DMS114 treated with DMSO at 0.1 percent for 48 hours (cell line): ENCODE measurements around the gene LRIT2.
"Not testable (repeated sequence)": the region's sequence is repeated elsewhere in the genome, so short reads cannot be mapped to it uniquely, and the experiment has no call there.

Experiments used
- DNase-seq: peaks from one replicate; lab custom pipeline; 2025; ENCODE audit not compliant: unreplicated experiment; lab: John Stamatoyannopoulos, UW

LRIT2 gene

DNA sequence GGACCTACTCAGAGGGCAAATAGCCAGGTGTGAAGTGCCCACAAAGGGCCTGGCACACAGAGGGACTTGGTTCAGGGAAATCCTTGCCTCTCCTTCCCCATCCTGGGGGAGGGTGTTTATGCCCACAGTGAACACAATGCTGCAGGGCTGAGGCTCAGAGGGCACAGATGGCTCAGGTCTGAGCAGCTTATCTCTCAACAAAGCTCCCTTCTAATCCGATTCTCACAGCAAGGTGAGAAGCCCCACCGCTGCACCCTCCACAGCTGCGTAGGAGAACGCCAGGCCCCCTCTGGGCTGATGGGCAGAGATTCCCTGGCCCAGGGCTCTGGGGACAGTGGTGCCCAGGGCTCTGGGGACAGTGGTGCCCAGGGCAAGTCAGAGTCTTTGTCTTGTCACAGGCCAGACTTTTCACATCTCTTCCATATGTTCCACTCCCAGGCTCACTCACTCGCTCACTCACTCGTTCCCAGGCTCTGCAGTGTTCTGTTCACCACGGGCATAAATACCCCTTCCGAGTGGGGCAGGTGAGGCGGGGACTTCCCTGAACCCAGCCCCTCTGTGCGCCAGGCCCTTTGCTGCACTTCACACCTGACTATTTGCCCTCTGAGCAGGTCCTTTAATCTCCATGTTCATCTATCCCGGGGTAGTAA is 39.7 kb downstream of the LRIT2 start:
- DNase-seq = no peak

DNA sequence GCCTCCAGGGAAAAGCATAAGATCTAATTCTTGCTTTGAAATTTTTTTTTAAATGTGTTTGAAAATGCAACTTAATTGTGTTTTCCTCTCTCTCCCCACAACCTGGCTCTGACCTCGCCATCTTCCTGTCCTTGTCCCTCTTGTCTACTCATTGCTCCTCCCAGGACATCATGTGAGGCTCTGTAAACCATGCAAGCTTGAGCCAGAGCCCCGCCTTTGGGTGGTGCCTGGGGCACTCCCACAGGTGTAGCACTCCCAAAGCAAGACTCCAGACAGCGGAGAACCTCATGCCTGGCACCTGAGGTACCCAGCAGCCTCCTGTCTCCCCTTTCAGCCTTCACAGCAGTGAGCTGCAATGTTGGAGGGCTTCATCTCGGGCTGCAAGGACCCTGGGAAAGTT is 40.8 kb downstream of the LRIT2 start:
- DNase-seq = no peak

DNA sequence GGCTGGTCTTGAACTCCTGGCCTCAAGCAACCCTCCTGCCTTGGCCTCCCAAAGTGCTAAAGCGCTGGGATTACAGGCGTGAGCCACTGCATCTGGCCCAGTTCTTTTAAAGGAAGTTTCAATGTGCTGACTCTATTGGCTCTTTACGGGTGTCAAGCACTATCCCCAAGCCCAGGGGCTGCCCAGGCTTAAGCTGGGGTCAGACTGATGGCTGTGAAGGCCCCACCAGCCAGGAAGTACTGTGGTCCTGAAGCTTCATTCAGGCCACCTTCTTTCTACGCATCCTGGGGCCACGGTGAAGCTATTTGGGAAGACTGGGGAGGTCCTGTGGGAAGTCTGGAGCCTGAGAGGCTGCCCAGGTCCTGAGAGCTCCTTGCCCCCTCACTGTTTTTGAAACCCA is 43.7 kb downstream of the LRIT2 start:
- no peak for DNase-seq

DNA sequence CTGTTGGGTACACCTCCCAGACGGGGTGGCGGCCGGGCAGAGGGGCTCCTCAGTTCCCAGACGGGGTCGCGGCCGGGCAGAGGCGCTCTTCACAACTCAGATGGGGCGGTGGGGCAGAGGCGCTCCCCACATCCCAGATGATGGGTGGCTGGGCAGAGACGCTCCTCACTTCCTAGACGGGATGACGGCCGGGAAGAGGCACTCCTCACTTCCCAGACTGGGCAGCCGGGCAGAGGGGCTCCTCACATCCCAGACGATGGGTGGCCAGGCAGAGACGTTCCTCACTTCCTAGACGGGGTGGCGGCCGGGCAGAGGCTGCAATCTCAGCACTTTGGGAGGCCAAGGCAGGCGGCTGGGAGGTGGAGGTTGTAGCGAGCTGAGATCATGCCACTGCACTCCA is 45.0 kb downstream of the LRIT2 start:
- DNase-seq = not testable (repeated sequence)

DNA sequence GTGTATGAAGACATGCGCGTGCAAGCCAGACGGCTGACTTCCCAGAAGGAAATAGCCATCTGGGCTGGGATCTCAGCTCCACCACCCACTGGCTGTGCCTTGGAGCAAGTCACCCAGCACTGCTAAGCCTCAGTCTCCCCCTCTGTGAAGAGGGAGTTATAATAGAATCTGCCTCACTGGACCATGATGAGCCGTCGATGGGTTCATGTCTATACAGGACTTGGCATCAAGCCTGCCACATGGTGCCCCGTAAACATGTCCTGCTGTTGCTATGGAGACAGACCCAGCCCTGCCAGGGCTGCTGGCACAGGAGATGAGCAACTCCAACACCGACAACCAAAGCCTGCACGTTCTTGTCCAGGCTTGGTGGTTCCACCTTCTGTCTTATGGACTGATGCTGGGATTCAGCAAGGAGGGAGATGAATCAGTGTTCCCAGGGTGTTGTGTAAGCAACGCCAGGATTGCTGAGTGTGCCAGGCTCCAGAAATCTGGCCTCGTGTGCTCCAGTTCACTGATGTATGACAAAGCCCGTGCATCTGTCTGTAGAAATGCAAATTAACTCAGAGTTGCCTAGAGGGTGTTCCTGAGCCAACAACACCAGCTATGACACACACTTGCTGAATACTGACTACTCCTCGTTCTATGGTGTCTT is 46.2 kb downstream of the LRIT2 start:
- no peak for DNase-seq

DNA sequence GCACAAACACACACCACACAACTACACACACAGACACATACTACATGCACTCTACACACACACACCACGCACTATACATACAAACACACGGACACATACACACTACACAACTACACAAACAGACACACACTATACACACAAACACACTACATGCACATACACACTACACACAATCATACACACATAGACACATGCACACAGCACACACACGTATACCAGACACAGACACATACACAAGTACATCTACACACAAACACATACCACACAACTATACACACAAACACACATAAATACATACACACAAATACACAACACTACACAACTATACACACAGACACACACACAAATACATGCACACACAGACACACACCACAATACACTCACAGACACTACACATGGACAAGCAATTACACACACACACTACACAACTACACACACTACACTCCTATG is 47.2 kb downstream of the LRIT2 start:
- DNase-seq = no peak

DNA sequence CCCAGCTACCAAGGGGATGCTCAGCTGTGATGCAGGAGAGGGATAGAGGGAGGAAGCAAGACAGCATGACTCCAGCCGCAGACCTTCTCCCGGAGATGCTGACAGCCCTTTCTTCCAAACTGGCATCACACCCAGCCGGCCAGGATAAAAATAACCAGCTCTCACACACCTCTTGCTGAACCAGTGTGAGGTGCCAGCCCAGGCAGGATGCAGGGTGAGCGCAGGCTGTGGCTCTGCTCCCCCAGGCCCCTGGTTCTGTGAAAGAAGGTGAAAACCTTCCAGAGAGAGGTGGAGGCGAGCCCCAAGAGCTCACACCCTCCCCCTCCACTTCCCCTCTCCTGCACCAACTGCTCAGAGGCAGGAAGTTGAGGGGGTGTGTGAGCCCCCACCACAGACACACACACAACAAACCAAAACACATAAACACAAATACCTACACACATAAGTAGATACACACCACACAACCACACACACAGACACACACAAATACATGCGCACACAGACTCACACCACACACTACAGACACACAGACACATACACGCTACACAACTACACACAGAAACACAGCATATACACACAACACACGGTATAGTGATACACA is 47.7 kb downstream of the LRIT2 start:
- no peak for DNase-seq

DNA sequence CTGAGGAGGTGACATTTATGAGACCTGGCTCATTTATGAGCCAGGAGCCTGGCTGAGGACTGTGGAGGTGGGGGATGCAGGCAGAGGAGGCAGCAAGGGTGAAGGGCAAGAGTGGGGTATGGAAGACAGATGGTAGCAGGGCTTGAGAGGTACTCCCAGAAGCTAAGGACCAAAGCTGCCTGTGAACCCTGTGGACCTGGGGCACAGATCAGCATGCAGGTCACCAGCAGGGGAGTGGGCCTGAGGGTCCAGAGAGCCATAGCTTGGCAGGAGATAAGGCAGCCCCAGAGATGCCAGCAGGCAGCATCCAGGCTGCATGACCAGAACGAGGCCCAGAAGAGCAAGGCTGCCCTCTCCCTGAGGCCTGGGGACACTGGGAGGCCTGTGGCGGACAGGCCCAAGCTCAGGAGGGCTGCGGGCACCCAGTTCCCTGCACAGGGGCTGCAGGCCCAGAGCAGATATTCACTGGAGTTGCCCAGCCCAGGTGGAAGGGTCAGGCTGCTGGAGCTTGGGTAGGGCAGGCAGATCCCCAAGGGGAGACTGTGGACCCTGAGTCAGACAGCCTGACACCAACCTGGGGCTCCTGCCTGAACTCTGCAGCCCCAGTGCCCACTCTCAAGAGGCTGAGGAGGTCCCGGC is 48.4 kb downstream of the LRIT2 start:
- DNase-seq = no peak

DNA sequence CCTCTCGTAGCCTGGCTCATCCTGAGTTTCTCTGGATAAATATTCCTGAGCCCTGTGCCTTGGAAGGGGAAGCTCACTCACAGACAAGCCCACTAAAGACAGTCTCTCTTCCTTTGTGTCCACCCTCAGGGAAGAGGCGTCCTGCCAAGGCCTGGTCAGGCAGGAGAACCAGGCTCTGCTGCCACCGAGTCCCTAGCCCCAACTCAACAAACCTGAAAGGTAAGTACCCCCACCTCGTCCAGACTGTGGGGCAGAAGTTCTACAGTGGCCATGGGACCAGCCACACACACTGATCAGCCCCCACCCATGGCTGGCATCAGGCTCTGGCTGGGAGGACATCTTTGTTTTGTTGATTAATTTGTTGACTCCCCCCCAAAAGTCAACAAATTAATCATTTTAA is 49.0 kb downstream of the LRIT2 start:
- no peak for DNase-seq

DNA sequence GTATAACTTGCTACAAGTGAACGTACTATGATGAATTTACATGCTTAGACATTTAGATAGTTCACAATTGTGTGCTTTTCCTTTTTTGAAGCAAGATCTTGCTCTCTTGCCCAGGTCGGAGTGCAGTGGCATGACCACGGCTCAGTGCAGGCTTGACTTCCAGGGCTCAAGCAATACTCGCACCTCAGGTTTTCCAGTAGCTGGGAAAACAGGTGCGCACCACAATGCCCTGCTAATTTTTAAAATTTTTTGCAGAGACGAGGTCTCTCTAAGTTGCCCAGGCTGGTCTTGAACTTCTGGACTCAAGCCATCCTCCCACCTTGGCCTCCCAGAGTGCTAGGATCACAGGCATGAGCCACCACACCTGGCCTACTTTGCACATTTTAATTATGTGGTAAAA is 49.9 kb downstream of the LRIT2 start:
- no peak for DNase-seq

DNA sequence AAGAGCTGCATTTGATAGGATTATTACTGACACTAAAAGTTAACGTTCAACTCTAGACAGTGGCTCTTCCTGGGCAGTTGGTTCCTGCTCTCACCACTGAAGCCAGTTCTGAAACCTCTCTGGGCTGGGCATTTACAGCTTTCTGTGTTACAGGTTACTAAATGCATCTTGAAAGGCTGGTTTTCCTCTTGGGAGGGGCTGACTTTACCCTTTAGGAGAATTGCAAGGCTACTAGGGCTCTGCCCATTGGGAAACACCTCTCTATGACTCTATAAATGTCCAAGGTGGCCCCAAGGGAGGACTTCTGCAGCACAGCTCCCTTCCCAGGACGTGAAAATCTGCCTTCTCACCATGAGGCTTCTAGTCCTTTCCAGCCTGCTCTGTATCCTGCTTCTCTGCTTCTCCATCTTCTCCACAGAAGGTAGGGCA is 51.8 kb downstream of the LRIT2 start, which contains the start of gene GPR15LG:
Gene GPR15LG, plus strand, starts transcription at position 301 of the 429 bp plus-strand sequence. Its CDS starts 51 bp downstream, at position 352.
- DNase-seq = no peak

DNA sequence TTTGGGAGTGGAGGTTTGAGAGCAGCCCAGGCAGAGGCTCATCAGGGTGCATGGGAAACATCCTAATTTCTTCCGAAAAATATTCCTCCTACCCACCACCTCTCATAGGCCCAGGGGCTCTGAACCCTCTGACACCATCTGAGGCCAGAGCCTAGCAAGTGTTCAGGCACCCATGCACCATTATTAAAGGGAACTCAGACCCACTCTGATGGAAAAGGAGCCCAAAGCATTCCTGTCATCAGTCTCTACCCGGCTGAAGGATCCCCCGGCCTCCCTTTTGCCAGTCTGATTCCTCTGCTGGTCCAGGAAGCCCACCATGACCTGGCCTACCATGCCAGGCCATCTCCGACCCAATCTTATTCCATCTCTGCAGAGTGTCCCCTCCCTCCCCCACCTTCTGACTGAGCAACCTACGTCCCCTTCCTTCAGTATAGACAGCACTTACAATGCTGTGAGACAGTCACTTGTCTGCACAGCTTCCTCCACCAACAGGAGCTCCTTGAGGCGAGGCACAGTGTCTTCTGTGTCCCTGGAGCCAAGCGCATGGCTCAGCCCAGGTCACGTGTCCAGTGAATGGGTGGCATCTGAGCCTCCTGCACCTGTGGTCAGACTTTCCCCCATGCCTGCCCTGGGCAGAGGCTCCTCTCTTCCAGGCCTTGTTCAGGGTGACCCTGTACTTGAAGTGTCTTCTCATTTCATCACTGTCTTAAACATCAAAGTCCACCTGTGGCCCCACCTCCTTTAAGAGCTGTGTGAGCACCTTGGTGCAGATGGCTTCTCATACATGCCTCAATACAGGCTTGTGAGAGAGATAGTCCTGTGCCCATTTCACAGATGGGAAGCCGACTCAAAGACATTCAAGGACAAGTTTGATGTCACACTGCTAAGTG is 52.6 kb downstream of the LRIT2 start:
- DNase-seq = no peak

DNA sequence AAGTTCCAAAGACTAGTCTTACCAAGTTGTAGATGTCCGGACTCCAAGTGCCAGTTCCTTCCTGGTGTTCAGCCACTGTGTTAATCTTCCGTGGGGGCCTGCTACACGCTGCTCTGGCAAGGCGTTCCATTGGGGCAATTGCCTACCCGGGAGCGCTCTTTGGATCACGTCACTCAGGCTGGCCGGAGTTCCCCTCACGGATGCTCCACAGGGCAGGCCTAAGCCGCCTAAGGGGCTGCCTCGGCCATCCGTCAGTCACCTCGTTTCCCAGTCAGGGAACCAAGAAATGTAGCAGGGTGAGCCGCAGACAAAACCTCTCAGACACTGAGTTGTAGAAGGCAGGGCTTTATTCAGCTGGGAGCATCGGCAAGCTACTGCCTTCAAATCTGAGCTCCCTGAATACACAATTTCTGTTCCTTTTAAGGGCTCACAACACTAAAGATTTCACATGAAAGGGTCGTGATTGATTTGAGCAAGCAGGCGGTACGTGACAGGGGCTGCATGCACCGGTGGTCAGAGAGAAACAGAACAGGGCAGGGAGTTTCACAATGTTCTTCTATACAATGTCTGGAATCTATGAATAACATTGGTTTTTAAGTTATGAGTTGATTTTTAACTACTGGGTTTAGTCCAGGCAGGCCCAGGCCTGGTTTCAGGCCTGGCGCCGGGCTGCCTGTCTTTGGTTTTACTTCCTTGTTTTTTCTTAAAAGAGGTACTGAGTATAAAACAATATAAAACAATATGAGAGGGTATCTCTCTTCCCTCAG is 53.5 kb downstream of the LRIT2 start:
- DNase-seq = not testable (repeated sequence)

DNA sequence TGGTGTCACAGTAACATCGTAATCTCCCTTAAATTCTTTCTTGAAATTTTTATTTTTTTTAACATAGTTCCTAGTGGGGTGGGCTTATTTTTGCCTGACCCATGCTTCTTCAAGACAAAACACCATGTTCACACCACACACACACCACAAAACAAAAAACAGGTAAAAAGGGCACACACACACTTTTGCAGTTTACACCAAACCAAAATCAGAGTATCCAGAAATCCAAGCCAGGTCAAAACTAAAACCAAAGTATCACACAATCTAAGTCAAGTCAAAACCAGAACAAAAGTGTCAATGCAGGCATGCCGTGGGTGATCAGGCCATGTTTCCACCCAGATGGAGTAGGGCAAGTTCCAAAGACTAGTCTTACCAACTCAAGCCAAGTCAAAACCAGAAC is 54.1 kb downstream of the LRIT2 start:
- DNase-seq = not testable (repeated sequence)
